Measurements from ENCODE around the gene AUTS2.

DNA sequence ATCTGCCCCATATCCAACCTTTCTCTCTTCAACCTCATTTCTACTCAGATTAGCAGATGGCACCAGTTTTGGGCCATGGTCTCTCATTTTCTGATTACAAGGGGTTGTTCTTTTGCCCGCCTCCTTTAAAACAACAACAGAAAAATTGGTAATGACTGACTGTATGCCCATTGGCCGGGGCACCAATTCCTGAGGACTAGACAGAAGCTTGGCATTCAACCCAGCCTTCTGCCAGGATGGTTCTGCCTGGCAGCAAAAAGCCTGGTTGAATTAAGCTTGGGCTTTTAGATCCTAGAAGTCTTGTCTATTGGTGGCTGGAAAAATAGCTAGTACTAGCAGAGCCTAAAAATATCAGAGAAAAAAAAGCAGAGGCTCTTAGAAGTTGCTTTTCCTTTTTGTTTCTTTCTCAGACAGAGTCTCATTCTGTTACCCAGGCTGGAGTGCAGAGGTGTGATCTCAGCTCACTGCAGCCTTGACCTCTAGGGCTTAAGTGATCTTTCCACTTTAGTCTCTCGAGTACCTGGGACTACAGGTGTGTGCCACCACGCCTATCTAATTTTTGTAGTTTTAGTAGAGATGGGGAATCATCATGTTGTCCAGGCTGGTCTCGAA, 402.6 kb downstream of the AUTS2 start:
- TF ChIP-seq, protein P1, sequence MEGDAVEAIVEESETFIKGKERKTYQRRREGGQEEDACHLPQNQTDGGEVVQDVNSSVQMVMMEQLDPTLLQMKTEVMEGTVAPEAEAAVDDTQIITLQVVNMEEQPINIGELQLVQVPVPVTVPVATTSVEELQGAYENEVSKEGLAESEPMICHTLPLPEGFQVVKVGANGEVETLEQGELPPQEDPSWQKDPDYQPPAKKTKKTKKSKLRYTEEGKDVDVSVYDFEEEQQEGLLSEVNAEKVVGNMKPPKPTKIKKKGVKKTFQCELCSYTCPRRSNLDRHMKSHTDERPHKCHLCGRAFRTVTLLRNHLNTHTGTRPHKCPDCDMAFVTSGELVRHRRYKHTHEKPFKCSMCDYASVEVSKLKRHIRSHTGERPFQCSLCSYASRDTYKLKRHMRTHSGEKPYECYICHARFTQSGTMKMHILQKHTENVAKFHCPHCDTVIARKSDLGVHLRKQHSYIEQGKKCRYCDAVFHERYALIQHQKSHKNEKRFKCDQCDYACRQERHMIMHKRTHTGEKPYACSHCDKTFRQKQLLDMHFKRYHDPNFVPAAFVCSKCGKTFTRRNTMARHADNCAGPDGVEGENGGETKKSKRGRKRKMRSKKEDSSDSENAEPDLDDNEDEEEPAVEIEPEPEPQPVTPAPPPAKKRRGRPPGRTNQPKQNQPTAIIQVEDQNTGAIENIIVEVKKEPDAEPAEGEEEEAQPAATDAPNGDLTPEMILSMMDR (IDR thresholded peaks at IDR 0.05; ENCODE audit: low read depth, low read length, missing input control): no peak
- TF ChIP-seq GABPA (IDR thresholded peaks at IDR 0.05 in 1 of 2, conservative IDR thresholded peaks at IDR 0.05 in 1 of 2) (no peak), TAF1 (conservative IDR thresholded peaks at IDR 0.05) (no peak), FOXA2 (IDR thresholded peaks at IDR 0.05) (no peak), JUND (IDR thresholded peaks at IDR 0.05) (no peak), RXRA (IDR thresholded peaks at IDR 0.05) (no peak), FOXA1 (IDR thresholded peaks at IDR 0.05) (no peak), RAD21 (IDR thresholded peaks at IDR 0.05) (no peak), YY1 (IDR thresholded peaks at IDR 0.05) (no peak)
- TF ChIP-seq, protein P2, sequence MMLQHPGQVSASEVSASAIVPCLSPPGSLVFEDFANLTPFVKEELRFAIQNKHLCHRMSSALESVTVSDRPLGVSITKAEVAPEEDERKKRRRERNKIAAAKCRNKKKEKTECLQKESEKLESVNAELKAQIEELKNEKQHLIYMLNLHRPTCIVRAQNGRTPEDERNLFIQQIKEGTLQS (IDR thresholded peaks at IDR 0.05): no peak
- TF ChIP-seq, protein P3, sequence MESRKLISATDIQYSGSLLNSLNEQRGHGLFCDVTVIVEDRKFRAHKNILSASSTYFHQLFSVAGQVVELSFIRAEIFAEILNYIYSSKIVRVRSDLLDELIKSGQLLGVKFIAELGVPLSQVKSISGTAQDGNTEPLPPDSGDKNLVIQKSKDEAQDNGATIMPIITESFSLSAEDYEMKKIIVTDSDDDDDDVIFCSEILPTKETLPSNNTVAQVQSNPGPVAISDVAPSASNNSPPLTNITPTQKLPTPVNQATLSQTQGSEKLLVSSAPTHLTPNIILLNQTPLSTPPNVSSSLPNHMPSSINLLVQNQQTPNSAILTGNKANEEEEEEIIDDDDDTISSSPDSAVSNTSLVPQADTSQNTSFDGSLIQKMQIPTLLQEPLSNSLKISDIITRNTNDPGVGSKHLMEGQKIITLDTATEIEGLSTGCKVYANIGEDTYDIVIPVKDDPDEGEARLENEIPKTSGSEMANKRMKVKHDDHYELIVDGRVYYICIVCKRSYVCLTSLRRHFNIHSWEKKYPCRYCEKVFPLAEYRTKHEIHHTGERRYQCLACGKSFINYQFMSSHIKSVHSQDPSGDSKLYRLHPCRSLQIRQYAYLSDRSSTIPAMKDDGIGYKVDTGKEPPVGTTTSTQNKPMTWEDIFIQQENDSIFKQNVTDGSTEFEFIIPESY (IDR thresholded peaks at IDR 0.05): no peak
